WI38 (cell line): Measurements from ENCODE around the gene MINPP1.

Experiments
- H3K4me3 ChIP-seq: 2 replicates; pipeline ENCODE4 v1.5.1; 2011; ENCODE audit warnings: low read depth, mild to moderate bottlenecking, control low read depth, low read length
- TF ChIP-seq, protein P1 (sequence below): IDR thresholded peaks from 2 replicates; pipeline ENCODE4 v1.5.1; 2012; ENCODE audit warnings: low read depth, mild to moderate bottlenecking, control low read depth, low read length

The MINPP1 gene

DNA sequence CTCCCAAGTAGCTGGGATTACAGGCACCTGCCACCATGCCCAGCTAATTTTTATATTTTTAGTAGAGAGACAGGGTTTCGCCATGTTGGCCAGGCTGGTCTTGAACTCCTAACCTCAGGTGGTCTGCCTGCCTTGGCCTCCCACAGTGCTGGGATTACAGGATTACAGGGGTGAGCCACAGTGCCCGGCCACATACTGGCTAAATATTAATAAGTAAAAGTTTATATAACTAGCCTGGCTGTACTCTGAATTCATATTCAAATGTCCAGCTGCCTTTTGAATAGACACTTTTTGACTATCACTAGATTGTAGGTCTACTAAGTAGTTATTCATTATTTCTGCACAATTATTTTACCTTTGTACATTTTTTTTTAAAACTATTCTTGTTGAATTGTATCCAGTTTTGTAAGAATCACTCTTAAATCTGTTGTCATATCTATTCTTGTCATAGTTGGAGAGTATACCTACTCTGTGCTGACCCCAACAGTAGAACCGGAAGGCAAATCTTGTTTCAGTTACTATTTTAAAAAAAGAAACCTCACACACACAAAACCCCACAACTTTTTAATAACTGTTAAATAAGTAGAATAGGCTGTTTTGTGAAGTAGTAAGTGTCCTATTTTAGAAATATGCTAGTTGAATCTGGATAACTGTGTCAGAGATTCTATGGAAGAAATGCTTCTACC, 29.6 kb downstream of the MINPP1 start:
- TF ChIP-seq, protein P1, sequence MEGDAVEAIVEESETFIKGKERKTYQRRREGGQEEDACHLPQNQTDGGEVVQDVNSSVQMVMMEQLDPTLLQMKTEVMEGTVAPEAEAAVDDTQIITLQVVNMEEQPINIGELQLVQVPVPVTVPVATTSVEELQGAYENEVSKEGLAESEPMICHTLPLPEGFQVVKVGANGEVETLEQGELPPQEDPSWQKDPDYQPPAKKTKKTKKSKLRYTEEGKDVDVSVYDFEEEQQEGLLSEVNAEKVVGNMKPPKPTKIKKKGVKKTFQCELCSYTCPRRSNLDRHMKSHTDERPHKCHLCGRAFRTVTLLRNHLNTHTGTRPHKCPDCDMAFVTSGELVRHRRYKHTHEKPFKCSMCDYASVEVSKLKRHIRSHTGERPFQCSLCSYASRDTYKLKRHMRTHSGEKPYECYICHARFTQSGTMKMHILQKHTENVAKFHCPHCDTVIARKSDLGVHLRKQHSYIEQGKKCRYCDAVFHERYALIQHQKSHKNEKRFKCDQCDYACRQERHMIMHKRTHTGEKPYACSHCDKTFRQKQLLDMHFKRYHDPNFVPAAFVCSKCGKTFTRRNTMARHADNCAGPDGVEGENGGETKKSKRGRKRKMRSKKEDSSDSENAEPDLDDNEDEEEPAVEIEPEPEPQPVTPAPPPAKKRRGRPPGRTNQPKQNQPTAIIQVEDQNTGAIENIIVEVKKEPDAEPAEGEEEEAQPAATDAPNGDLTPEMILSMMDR: no peak
- no peak overlapping the region for H3K4me3 ChIP-seq

DNA sequence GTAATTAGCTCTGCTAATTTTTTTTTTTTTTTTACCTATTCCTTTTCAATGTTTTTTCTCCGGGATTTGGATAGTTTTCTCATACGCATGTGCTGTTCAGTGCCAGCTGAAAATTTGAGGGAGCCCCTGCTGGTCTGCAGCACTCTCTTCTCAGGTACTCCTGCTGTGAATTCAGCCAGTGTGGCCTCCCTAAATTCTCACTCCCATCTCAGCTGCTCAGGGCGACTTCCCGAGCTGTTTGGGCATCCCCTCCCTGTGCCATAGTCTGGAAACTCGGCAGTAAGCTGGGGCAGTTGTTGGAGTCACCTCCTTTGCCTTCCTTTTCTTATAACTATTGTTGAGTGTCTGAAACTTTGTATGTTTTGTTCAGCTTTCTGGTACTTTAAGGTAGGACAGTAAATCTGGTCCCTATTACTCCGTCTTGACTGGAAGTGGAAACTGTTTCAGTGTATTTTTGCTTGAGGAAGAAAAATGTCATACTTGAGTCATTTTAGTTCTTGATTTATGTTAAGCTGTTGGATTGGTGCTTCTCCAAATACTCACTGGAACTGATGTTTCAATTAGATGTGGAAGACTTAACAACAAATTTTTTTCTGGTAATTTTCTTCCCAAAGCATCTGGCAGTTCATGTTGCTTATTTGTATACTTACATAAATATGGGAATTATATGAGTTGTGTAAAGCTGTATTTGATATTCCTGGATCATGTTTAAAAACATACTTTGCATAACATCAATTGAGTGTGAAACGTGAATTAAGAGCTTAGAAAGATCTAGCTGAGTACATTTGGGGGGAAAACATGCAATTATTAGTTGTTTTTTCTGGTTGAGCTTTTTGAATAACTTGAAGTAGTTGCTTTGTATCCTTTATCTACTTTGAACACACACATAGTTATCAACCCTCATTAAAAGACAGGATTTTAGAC, 33.7 kb downstream of the MINPP1 start:
- H3K4me3 ChIP-seq: no peak overlapping the region
- TF ChIP-seq, protein P1: no peak

DNA sequence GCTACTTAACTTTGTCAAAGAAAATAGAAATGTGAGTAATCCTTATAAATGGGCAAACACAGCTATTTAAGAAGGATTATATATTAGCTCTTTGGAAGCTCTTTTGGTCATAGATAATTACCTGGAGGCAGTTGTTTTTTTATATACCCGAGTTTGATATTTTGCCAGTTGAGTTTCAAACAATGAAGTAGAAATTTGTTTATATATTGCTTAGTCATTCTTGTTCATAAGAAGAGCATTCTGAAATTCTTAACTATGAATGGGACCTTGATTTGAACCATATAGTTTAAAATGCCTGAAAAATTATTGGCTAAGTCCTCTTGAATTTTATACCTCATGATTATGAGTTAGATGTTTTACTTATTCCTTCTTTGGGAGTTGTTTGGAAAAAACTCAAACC, 36.4 kb downstream of the MINPP1 start:
- no peak overlapping the region for H3K4me3 ChIP-seq
- TF ChIP-seq, protein P1: no peak

DNA sequence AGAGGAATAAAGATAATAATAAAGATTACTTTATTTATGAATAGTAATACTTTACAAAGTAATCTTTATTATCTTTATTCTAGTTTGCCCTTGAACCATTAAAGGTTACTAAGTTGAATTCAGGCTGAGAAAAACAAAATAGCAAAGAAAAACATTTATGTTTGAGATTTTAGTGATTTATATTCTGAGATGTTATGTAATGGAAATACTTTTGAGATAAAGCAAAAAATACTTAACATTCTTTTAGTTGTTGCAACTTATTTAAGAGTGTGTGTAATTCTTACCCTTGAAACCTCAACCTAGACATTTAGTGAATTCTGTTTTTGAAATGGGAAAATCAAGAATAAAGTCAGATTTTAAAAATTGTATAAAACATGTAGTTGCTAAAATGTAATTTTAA, 40.0 kb downstream of the MINPP1 start:
- H3K4me3 ChIP-seq: no peak overlapping the region
- TF ChIP-seq, protein P1: no peak

DNA sequence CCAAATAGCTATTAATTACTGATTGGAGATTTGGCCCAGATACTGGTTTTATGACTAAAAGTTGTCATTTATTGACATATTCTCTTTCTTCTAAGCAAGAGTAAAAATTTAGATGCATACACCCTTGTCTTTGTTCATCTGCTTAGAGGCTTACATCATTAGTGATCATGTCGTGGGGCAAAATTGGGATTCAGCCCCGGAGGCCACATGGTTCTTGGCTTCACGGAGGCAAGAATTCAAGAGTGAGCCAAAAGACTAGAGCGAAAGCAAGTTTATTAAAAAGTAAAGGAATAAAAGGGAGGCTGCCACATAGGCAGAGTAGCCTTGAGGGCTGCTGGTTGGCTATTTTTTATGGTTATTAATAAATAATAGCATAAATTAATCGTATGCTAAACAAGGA, 41.1 kb downstream of the MINPP1 start:
- no peak overlapping the region for H3K4me3 ChIP-seq
- TF ChIP-seq, protein P1: no peak

DNA sequence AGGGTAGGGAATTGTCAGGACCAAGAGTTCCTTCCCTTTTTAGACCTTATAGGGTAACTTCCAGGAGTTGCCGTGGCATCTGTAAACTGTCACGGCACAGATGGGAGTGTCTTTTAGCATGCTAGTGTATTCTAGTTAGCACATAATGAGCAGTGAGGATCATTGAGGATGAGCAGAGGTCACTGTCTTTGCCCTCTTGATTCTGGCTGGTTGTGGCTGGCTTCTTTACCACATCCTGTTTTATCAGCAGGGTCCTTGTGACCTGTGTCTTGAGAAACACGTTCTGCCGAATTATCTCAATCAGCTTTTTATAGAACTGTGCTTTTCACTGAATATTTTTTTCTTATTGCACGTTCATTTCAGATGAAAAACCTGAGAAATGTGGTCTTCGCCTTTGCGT, 41.5 kb downstream of the MINPP1 start:
- H3K4me3 ChIP-seq: no peak overlapping the region
- TF ChIP-seq, protein P1: no peak

DNA sequence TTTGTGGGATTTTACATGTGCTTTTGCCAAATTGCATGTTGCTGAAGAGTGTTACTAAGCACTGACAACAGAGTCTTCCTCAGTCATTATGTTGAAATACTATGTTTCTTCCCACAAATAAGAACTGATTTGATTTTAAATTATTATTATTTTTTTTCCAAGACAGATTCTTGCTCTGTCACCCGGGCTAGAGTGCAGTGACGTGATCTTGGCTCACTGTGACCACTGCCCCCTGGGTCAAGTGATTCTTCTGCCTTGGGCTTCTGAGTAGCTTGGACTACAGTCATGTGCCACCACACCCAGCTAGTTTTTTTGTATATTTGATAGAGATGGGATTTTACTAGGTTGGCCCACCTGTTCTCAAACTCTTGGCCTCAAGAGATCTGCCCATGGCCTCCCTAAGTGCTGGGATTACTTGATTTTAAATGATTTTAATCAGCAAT, 42.3 kb downstream of the MINPP1 start:
- TF ChIP-seq, protein P1: no peak
- no peak overlapping the region for H3K4me3 ChIP-seq
